PC-3 (cell line): Measurements from ENCODE around the gene PRKCG. TPM values are rescaled to one million over a fixed set of nuclear protein-coding genes. Genes with fewer than 3 reads are reported as not detected.

ENCODE experiments used
- ATAC-seq: fragments of 200-7000 bp; cut with Tn5 transposase; 2 replicates; pipeline ENCODE4 v1.9.1; 2020; ENCODE audit warnings: mild to moderate bottlenecking, moderate library complexity
- BruUV-seq: library from RNA; stranded (reverse); fragments of 400-500 nt; replicated peaks from 2 replicates; lab custom pipeline; 2021; lab: Mats Ljungman, UMichigan
- CTCF ChIA-PET: fragments of 300-600 bp; sonication (Branson Sonifier 250); formaldehyde crosslinking; loops from one replicate; lab custom pipeline; 2022; ENCODE audit warnings: antibody characterized with exemption; lab: Charles Lee
- POLR2A ChIA-PET: fragments of 300-600 bp; sonication (Branson Sonifier 250); formaldehyde crosslinking; loops from one replicate; lab custom pipeline; 2022; ENCODE audit warnings: antibody characterized with exemption; ENCODE audit not compliant: unreplicated experiment; lab: Charles Lee
- DNase-seq: peaks from one replicate; pipeline ENCODE4 v3.0.0-alpha.2; 2015
- H2AFZ ChIP-seq: fragments of 300-600 bp; sonication (generic); 2 replicates; pipeline ENCODE4 v1.6.0; 2016; ENCODE audit warnings: antibody characterized with exemption, low read length
- H3F3A ChIP-seq: fragments of 300-600 bp; sonication (generic); one replicate; pipeline ENCODE4 v1.6.0; 2017; ENCODE audit warnings: antibody characterized with exemption, low read length, control low read depth, mild to moderate bottlenecking; ENCODE audit not compliant: unreplicated experiment
- H3K27ac ChIP-seq: fragments of 300-600 bp; sonication (generic); 2 replicates; pipeline ENCODE4 v1.5.1; 2016; ENCODE audit warnings: mild to moderate bottlenecking, low read length
- H3K27me3 ChIP-seq: fragments of 300-600 bp; sonication (generic); 2 replicates; pipeline ENCODE4 v1.6.1; 2016; ENCODE audit warnings: low read length, mixed read lengths
- H3K36me3 ChIP-seq: fragments of 300-600 bp; sonication (generic); 2 replicates; pipeline ENCODE4 v1.6.1; 2016; ENCODE audit warnings: low read depth, mixed run types, low read length, mixed read lengths
- H3K4me1 ChIP-seq: fragments of 300-600 bp; sonication (generic); 2 replicates; pipeline ENCODE4 v1.5.1; 2016; ENCODE audit warnings: low read length; ENCODE audit not compliant: insufficient read depth
- H3K4me2 ChIP-seq: fragments of 300-600 bp; sonication (generic); 2 replicates; pipeline ENCODE4 v1.6.0; 2016; ENCODE audit warnings: low read length
- H3K4me3 ChIP-seq: fragments of 300-600 bp; sonication (generic); 2 replicates; pipeline ENCODE4 v1.5.1; 2016; ENCODE audit warnings: mild to moderate bottlenecking, low read length, mixed read lengths
- H3K79me2 ChIP-seq: fragments of 300-600 bp; sonication (generic); 2 replicates; pipeline ENCODE4 v1.6.1; 2017; ENCODE audit warnings: low read length, mixed read lengths
- H3K9ac ChIP-seq: fragments of 300-600 bp; sonication (generic); 2 replicates; pipeline ENCODE4 v1.6.0; 2016; ENCODE audit warnings: mild to moderate bottlenecking, low read length
- H3K9me2 ChIP-seq: fragments of 300-600 bp; sonication (generic); replicated peaks from 2 replicates; pipeline ENCODE4 v1.6.1; 2016; ENCODE audit warnings: mixed run types, low read length, mixed read lengths
- H3K9me3 ChIP-seq: fragments of 300-600 bp; sonication (generic); 2 replicates; pipeline ENCODE4 v1.6.1; 2016; ENCODE audit warnings: low read length, mixed read lengths
- H4K20me1 ChIP-seq: fragments of 300-600 bp; sonication (generic); 2 replicates; pipeline ENCODE4 v1.6.1; 2016; ENCODE audit warnings: low read length, mixed read lengths
- CTCF ChIP-seq: fragments of 300-600 bp; sonication (generic); conservative IDR thresholded peaks from 2 replicates; pipeline ENCODE4 v1.5.1; 2017; ENCODE audit warnings: antibody characterized with exemption, low read depth, mild to moderate bottlenecking, low read length
- EZH2 ChIP-seq: fragments of 300-600 bp; sonication (generic); IDR thresholded peaks from one replicate; pipeline ENCODE4 v1.6.1; 2017; ENCODE audit warnings: antibody characterized with exemption, mild to moderate bottlenecking, low read length; ENCODE audit not compliant: unreplicated experiment
- EZH2phosphoT487 ChIP-seq: fragments of 300-600 bp; sonication (generic); IDR thresholded peaks from 2 replicates; pipeline ENCODE4 v1.6.1; 2018; ENCODE audit warnings: mild to moderate bottlenecking, antibody characterized with exemption, low read length, borderline replicate concordance
- intact Hi-C: fragments of 100-400 bp; cut with micrococcal nuclease; formaldehyde crosslinking; loops from 2 replicates; pipeline ENCODE4 v1.9.0; 2023
- total RNA-seq: library from RNA; depleted of rRNA; stranded (reverse); fragments of >200 nt; gene quantifications from 2 replicates; pipeline ENCODE4 v1.2.3, GENCODE V29; 2014

The PRKCG gene
- total RNA-seq, 1 experiment from 2014 or later, result 1.5 TPM

GRCh38 chr19:53906211-53907192 lies 24.5 kb downstream of the PRKCG start:
- CTCF ChIA-PET, result interaction anchor here (1.2 kb wide), 1 partner anchor 118 kb away, joined by 4 read pairs; no protein-coding TSS in a partner anchor
- Histone ChIP-seq H3K79me2 (no peaks in the 10 kb centered on the region), H3K9ac (no peak overlapping the region), H3K9me3 (no peaks in the 10 kb centered on the region), H3K4me2 (peak overlapping the region; percentile 48; the same call in 1 of the 2 replicates), H3K27ac (no peak overlapping the region), H3K9me2 (no peaks in the 10 kb centered on the region), H3K4me1 (peaks cover 17% of the 10 kb centered on the region), H3K27me3 (peaks cover 49% of the 10 kb centered on the region), H3K4me3 (no peak overlapping the region), H3K36me3 (no peaks in the 10 kb centered on the region), H4K20me1 (no peaks in the 10 kb centered on the region), H3F3A (no peaks in the 10 kb centered on the region), H2AFZ (no peak overlapping the region)
- ATAC-seq (peak; percentile 42), DNase-seq (peak; percentile 39)
- intact Hi-C loops, result loop anchor here (2.0 to 10.0 kb wide), 3 partner anchors 64 to 116 kb away; no protein-coding TSS in a partner anchor
- POLR2A ChIA-PET, result no interaction called here
- no TSS peak for BruUV-seq
- TF ChIP-seq EZH2 (no peak), CTCF (peak; percentile 96), EZH2phosphoT487 (no peak)

- CTCF ChIA-PET, result interaction anchor here (1.2 kb wide), 1 partner anchor 117 kb away, joined by 4 read pairs; no protein-coding TSS in a partner anchor
- Histone ChIP-seq H2AFZ (no peak overlapping the region), H3K4me2 (no peak overlapping the region; the same call in 1 of the 2 replicates)
These were observed 25.2 kb downstream of the PRKCG start for GRCh38 chr19:53907193-53907581.

More at GRCh38 chr19:53907193-53907581, 25.2 kb downstream of the PRKCG start:
- Histone ChIP-seq H3K36me3 (no peaks in the 10 kb centered on the region), H3F3A (no peaks in the 10 kb centered on the region), H3K9me3 (no peaks in the 10 kb centered on the region), H3K9ac (no peak overlapping the region), H3K4me3 (no peak overlapping the region), H3K27me3 (peaks cover 50% of the 10 kb centered on the region), H4K20me1 (no peaks in the 10 kb centered on the region), H3K27ac (no peak overlapping the region), H3K79me2 (no peaks in the 10 kb centered on the region), H3K4me1 (peaks cover 17% of the 10 kb centered on the region), H3K9me2 (no peaks in the 10 kb centered on the region)
- TF ChIP-seq EZH2phosphoT487, result no peak
- TF ChIP-seq CTCF, result no peak
- no peak for TF ChIP-seq EZH2
- ATAC-seq (no peak), DNase-seq (no peak)
- intact Hi-C loops, result loop anchor here (2.0 to 10.0 kb wide), 3 partner anchors 64 to 115 kb away; no protein-coding TSS in a partner anchor
- no TSS peak for BruUV-seq
- POLR2A ChIA-PET, result no interaction called here
